Measurements from ENCODE around the gene ATP8A2.

DNA sequence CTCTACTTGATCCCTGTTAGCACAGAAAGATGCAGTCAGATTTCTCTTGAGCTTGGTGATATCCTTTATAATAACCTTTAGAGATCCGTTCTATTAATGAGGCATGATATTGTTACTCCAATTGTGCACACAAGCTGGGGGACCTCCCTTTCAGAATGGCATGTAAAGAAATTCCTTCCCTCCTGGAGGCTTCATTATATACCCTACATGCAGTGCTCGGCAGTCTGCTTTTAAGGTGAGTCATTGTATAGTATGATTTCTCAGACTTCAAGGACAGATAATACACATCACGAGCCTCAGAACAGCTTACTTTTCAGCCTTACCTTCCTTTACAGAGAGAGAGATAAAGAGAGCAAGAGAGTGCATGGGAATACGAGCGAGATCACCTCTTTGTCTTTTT, 261.3 kb downstream of the ATP8A2 start:
- TF ChIP-seq, protein P1, sequence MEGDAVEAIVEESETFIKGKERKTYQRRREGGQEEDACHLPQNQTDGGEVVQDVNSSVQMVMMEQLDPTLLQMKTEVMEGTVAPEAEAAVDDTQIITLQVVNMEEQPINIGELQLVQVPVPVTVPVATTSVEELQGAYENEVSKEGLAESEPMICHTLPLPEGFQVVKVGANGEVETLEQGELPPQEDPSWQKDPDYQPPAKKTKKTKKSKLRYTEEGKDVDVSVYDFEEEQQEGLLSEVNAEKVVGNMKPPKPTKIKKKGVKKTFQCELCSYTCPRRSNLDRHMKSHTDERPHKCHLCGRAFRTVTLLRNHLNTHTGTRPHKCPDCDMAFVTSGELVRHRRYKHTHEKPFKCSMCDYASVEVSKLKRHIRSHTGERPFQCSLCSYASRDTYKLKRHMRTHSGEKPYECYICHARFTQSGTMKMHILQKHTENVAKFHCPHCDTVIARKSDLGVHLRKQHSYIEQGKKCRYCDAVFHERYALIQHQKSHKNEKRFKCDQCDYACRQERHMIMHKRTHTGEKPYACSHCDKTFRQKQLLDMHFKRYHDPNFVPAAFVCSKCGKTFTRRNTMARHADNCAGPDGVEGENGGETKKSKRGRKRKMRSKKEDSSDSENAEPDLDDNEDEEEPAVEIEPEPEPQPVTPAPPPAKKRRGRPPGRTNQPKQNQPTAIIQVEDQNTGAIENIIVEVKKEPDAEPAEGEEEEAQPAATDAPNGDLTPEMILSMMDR (IDR thresholded peaks at IDR 0.05), result no peak
- TF ChIP-seq EZH2 (IDR thresholded peaks at IDR 0.05), result no peak

Measured in neural progenitor cell (in vitro differentiated cells).